ENCODE measurements around the gene COPS6.
"Not testable (repeated sequence)": the region's sequence is repeated elsewhere in the genome, so short reads cannot be mapped to it uniquely, and the experiment has no call there.

Gene COPS6

GRCh38 chr7:100127866-100128636 is 39.3 kb downstream of the COPS6 start:
- DNase-seq = no peak

GRCh38 chr7:100128637-100128963 is 39.8 kb downstream of the COPS6 start:
- no peak for DNase-seq

GRCh38 chr7:100130220-100130607 is 41.4 kb downstream of the COPS6 start:
- not testable (repeated sequence) for DNase-seq

GRCh38 chr7:100130608-100131453 is 42.1 kb downstream of the COPS6 start:
- no peak for DNase-seq

- no peak for DNase-seq
Measured at GRCh38 chr7:100132126-100132525, 43.4 kb downstream of the COPS6 start.

GRCh38 chr7:100132697-100133151 is 44.0 kb downstream of the COPS6 start:
- DNase-seq = peak; percentile 16

DNA sequence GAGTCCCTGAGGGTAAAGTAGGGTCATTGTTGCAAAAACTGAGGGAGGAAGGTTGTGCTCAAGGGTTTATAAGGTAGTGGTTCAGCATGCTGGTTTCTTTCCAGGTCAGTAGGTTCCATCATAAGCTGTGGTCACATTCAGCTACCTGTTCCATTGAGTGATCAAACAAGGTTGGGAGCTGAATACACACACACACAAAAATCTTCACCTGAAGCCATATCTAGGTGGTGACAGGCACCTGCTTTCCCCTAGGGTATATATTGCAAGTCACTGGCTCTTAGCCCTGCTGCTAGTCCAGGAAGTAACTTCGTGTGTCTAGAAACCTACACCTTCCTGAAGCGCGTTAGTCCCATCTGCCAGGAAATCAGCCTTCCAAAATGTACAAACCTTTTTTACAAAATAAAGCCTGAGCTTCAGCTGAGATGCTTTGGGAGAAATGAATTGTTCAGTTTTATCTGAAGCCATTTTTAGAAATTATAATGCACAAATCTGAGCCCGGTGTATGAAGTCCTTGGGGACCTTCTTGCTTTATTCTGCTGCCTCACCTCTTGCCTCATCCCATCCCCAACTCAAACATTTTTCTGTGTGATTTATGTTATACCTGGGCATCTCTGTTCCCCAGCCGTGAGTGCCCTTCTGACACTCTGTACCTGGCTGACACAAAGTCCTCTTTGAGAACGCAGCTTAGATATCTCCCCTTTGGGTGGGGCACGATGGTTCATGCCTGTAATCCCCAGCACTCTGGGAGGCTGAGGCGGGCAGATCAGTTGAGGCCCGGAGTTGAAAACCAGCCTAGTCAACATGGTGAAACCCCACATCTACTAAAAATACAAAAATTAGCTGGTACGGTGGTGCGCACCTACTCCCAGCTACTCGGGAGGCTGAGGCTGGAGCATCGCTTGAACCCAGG is 49.3 kb downstream of the COPS6 start:
- DNase-seq = no peak

GRCh38 chr7:100141555-100141949 is 52.8 kb downstream of the COPS6 start:
- DNase-seq = no peak

Measured in NCI-H446 treated with DMSO at 0.1 percent for 48 hours (cell line).